HG02610 (cell line): ENCODE measurements around the gene E2F1.

Experiments
- ATAC-seq: cut with Tn5 transposase; IDR thresholded peaks from one replicate; pipeline ENCODE4 v1.9.1; 2021; ENCODE audit warnings: mild to moderate bottlenecking, moderate library complexity; ENCODE audit not compliant: unreplicated experiment

E2F1 gene, protein sequence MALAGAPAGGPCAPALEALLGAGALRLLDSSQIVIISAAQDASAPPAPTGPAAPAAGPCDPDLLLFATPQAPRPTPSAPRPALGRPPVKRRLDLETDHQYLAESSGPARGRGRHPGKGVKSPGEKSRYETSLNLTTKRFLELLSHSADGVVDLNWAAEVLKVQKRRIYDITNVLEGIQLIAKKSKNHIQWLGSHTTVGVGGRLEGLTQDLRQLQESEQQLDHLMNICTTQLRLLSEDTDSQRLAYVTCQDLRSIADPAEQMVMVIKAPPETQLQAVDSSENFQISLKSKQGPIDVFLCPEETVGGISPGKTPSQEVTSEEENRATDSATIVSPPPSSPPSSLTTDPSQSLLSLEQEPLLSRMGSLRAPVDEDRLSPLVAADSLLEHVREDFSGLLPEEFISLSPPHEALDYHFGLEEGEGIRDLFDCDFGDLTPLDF

DNA sequence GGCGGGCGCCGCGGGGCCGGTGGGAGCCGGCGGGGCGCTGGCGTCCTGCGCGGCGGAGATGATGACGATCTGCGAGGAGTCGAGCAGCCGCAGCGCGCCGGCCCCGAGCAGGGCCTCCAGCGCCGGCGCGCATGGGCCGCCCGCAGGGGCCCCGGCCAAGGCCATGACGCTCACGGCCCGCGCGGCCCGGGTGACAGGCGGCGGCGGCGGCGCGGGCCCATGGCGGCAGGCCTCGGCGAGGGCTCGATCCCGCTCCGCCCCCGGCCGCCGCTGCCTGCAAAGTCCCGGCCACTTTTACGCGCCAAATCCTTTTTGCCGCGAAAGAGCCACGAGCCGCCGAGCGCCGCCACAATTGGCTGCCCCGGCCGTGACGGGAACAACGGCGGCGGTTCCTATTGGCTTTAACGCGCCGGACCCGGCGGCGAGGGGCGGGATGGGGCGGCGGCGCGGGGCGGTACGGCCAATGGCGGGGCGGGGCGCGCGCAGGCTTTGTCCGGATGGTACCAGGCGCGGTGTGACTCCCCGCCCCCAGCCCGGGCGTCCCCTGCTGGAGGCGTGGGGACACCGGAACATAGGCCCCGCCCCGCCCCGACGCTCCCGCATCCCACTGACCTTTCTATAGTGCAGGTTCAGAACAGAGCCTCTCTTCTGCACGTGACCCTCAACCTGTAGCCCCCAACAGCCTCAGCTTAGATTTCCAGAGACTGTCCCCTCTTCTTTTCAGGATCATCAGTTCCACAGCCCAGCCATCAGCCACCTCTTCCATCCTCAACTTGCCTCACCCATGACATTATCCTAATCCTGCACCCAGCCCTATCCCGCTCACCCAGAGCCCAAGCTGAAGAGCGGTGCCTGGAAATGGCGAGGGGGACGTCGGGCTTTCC, at the start of gene E2F1:
Gene E2F1 (minus strand): TSS at position 286 of the 884 bp plus-strand sequence. CDS start 121 bp downstream, at position 165.
- peak; percentile 89 for ATAC-seq

GRCh38 chr20:33733654-33734576, 47.7 kb upstream of the E2F1 start:
- no peak for ATAC-seq

- peak; percentile 57 for ATAC-seq
These were observed 46.2 kb upstream of the E2F1 start for GRCh38 chr20:33732166-33732970.

DNA sequence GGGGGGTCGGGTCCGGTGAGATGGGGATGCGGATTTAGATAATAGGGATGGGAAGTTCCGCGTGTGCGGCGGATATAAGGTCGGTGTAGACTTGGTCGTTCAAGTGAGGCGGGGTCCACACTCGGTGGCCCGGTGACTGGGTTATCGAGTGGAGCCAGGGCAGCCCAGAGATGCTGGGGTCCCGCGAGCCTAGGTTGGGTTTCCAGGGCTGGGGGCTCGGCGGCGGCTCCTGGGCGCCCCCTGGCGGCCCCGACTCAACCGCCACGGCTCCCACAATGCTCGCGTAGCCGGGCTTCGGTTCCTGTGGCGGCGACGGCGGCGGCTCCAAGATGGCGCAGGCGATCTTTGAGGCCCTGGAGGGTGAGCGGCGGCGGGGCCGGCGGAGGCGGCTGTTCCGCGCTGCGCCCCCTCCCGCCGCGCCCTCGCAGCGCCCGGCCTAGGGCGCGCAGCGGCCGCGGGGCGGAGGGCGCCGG, 45.5 kb upstream of the E2F1 start, which contains the start of gene ZNF341:
Gene ZNF341 (plus strand): TSS at position 304 of the 473 bp plus-strand sequence. CDS start 26 bp downstream, at position 330.
- peak; percentile 74 for ATAC-seq

DNA sequence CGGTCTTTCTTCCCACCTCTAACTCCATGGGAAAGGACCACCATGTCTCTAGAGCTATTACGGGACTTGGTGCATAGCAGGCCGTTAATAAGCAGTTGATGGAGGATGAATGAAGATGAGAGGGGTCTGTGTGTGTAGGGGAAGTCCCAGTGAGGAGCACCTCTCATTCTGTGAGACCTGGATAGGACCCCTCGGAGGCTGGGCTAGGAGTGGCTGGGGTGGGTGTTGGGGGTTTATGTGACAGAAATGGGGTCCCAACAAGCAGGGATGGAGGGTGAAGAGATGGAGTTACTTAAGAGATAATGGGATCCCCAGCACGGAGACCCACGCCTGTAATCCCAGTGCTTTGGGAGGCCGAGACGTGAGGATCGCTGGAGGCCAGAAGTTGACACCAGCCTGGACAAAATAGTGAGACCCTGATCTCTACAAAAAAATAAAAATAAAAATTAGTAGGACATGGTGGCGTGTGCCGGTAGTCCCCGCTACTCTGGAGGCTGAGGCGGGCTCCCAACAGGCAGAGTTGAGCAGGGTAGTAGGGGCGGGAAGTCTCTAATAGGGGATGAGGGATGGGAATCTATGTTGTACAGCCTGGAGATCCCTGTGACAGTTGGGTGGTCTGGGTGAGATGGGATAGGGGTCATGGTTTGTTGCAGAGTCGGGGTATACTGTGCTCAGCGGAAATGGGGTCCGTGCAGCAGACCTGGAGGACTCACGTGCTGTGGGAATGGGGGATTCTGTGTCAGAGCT, 44.9 kb upstream of the E2F1 start:
- ATAC-seq, result no peak

GRCh38 chr20:33729101-33729500, 42.9 kb upstream of the E2F1 start:
- no peak for ATAC-seq

DNA sequence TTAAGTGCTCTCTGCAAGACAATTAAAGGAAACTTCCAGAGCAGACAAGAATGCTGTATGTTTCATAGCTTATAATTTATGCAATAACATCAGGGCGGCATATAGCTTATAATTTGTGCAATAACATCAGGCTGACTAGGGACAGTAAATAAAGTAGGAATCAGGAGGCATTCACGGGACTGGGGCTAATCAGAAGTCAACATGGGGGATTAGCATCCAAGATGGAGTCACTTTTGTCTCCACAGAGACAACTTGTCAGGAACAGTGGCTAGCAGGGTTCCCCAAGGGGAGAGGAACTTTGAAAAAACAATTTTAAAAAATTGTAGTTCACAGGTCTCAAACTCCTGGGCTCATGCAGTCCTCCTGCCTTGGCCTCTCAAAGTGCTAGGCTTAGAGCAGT, 42.3 kb upstream of the E2F1 start:
- ATAC-seq, result no peak

DNA sequence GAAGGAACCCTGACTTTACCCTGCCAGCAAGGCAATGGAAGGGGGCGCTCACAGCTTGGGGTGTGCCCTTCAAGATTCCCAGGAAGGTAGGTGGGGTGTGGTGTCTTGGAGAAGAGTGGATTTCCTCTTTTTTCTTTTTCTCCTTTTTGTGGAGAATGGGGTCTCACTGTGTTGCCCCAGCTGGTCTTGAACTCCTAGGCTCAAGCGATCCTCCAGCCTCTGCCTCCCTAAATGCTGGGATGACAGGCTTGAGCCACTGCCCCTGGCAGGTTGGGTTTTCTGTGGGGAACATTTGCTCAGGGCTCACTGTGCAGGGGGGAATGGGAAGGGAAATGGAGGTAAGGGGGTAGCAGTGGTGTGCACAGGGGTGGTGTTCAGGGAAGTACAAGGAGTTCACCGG, 41.6 kb upstream of the E2F1 start:
- no peak for ATAC-seq

DNA sequence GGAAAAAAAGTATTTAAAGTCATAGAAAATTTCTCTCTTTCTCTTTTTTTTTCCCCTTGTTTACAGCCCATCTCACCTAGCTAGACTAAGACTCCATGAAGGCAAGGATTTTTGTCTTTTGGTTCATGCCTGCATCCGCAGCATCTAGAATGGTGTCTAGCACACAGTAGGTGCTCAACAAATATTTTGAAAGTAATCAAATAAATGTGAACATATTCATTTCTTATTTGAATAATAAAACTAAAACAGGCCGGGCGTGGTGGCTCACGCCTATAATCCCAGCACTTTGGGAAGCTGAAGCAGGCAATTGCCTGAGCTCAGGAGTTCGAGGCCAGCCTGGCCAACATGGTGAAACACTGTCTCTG, 40.9 kb upstream of the E2F1 start:
- no peak for ATAC-seq

- no peak for ATAC-seq
These were observed 39.6 kb upstream of the E2F1 start for GRCh38 chr20:33725607-33726264.

DNA sequence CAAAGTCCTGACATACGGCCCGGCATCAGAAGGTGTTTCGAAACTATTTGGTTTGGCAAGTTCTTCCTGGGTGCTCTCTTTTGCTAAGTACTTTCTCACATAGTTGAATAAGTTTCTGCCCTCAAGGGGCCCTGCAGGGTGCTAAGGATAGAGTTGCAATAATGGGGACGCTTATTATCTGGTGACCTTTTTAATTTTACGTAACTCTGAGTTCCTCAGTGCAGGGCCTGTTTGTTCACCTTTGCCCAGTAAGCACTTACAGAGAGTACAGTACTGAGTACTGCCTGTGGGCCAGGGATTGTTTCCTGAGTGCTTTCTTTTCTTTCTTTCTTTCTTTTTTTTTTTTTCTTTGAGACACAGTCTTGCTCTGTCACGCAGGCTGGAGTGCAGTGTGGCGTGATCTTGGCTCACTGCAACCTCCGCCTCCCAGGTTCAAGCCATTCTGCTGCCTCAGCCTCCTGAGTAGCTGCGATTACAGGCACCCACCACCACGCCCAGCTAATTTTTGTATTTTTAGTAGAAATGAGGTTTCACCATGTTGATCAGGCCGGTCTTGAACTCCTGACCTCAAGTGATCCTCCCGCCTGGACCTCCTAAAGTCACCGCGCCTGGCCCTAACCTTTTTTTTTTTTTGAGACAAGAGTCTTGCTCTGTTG, 38.4 kb upstream of the E2F1 start:
- ATAC-seq, result no peak

GRCh38 chr20:33721391-33722140, 35.4 kb upstream of the E2F1 start:
- ATAC-seq, result no peak

DNA sequence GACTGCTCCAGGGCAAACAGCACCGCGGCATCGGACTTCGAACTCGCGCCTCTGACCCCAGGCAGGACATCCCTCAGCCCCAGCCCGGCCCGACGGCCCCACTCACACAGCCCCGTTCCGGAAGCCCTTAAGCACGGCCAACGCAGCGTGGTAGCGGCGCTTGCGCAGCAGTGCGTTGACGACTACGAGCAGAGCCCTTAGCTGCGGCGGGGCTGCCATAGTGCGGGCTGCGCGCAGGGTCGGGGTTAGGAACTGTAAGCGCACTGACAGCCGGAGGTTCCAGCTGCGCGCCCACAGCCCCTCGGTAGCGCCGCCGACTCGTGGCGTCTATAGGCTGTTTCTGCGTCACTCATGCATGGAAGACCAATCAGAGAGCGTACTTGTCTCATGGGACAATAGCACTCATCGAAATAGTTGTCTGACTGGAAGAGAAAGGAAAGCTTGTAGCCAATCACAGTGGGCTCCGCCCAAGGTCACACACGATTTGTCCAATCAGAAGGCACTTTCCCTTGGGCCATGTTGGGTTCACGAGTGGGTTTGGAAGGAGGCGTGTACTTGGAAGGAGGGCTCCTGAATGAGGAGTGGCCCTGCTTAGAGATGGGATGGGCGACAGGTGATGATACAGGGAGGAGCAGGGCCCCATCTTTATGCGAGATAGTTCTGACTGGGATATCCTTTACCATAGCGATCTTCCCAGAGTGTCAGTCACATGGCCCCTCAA, 34.0 kb upstream of the E2F1 start, which contains the start of gene PXMP4:
Gene PXMP4 (minus strand): TSS at position 322 of the 721 bp plus-strand sequence. CDS start 103 bp downstream, at position 219.
- ATAC-seq, result peak; percentile 97

- ATAC-seq, result no peak
These were observed 33.2 kb upstream of the E2F1 start for GRCh38 chr20:33719277-33719988.

- ATAC-seq, result no peak
These were observed 30.3 kb upstream of the E2F1 start for GRCh38 chr20:33716498-33716897.

- no peak for ATAC-seq
These were observed 27.7 kb upstream of the E2F1 start for GRCh38 chr20:33713865-33714367.
